ENCODE measurements around the gene SLC5A7.

DNA sequence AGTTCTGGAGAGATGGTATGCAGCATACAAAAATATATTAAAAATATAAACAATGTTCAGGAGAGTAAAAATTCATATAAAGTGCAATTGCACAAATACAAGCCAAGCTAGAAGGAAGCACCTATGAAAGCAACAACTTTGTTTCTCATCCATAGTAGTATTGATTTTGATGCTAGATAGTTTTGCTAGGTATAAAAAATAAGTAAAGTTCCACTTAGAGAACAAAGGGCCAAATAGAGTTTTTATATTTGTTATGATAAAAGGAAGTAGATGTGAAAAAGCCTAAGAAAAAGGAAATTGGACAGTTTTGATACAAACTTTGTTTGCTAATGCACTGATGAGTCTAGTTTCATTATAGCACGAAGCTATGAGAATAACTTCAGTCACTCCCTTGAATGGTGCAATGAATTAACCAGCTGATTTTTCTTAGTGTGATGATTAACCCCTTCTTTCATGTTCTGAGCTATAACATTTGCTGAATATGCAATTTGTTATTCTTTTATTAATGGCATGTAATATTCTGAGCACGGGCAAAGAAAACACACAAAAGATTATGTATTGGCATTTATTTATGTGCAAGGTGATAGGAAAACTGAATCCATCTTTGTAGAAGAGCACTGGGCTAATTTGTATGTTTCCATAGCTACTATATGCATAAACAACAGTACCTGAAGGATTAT is 24.7 kb downstream of the SLC5A7 start:
- TF ChIP-seq TAF1 (IDR thresholded peaks at IDR 0.05; ENCODE audit: borderline replicate concordance, insufficient read depth, low read length), result no peak
- TF ChIP-seq, protein P1, sequence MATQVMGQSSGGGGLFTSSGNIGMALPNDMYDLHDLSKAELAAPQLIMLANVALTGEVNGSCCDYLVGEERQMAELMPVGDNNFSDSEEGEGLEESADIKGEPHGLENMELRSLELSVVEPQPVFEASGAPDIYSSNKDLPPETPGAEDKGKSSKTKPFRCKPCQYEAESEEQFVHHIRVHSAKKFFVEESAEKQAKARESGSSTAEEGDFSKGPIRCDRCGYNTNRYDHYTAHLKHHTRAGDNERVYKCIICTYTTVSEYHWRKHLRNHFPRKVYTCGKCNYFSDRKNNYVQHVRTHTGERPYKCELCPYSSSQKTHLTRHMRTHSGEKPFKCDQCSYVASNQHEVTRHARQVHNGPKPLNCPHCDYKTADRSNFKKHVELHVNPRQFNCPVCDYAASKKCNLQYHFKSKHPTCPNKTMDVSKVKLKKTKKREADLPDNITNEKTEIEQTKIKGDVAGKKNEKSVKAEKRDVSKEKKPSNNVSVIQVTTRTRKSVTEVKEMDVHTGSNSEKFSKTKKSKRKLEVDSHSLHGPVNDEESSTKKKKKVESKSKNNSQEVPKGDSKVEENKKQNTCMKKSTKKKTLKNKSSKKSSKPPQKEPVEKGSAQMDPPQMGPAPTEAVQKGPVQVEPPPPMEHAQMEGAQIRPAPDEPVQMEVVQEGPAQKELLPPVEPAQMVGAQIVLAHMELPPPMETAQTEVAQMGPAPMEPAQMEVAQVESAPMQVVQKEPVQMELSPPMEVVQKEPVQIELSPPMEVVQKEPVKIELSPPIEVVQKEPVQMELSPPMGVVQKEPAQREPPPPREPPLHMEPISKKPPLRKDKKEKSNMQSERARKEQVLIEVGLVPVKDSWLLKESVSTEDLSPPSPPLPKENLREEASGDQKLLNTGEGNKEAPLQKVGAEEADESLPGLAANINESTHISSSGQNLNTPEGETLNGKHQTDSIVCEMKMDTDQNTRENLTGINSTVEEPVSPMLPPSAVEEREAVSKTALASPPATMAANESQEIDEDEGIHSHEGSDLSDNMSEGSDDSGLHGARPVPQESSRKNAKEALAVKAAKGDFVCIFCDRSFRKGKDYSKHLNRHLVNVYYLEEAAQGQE (IDR thresholded peaks at IDR 0.05; ENCODE audit: insufficient read depth in 1 of 2, low read depth in 2 of 2, low read length in 2 of 2), result no peak
